Right lobe of liver (tissue), 6 donors: ENCODE results near the gene SLC16A8. TPM values are rescaled to one million over a fixed set of nuclear protein-coding genes. Genes with fewer than 3 reads are reported as not detected.
"Not testable (repeated sequence)": the region's sequence is repeated elsewhere in the genome, so short reads cannot be mapped to it uniquely, and the experiment has no call there.

Experiments
- ATAC-seq, 4 donors: fragments of 200-7000 bp; cut with Tn5 transposase; one replicate each; pipeline ENCODE4 v1.9.1; 2020; ENCODE audit warnings: mild to moderate bottlenecking in 4 of 4, moderate library complexity in 4 of 4
- DNase-seq, 3 donors: peaks; one replicate each; pipeline ENCODE4 v3.0.0-alpha.2; 2020
- H3K27ac ChIP-seq, 3 donors: fragments of 200-600 bp; one replicate each; pipeline ENCODE4 v1.8.0; 2022
- H3K27me3 ChIP-seq, 2 donors: fragments of 200-600 bp; one replicate each; pipeline ENCODE4 v1.8.0; 2022
- H3K36me3 ChIP-seq, 4 donors: fragments of 200-600 bp; sonication (generic) in 1 of 4; one replicate each; pipeline versions ENCODE4 v1.5.1 to v1.8.0; 2017 to 2022; ENCODE audit warnings: control low read depth in 1 of 4
- H3K4me1 ChIP-seq, 4 donors: fragments of 200-600 bp; sonication (generic) in 1 of 4; one replicate each; pipeline versions ENCODE4 v1.5.1 to v1.8.0; 2017 to 2022; ENCODE audit warnings: control low read depth in 1 of 4
- H3K4me3 ChIP-seq, 3 donors: fragments of 200-600 bp; one replicate each; pipeline ENCODE4 v1.8.0; 2022
- H3K9me3 ChIP-seq, 4 donors: fragments of 200-600 bp; sonication (generic) in 1 of 4; one replicate each; pipeline versions ENCODE4 v1.5.1 to v1.8.0; 2017 to 2022; ENCODE audit warnings: control low read depth in 1 of 4
- POLR2A ChIP-seq: fragments of 450-650 bp; IDR thresholded peaks from one replicate; pipeline ENCODE4 v1.6.1; 2017; ENCODE audit warnings: antibody characterized with exemption, mild to moderate bottlenecking
- WGBS: methylation state at CpG from one replicate; pipeline ENCODE4 v1.1.6; 2018; ENCODE audit warnings: low coverage, low lambda C conversion rate; ENCODE audit not compliant: insufficient coverage; ENCODE audit errors: missing lambda C conversion rate; 5-methylcytosine and 5-hydroxymethylcytosine counted together
- intact Hi-C, 2 donors: fragments of 100-400 bp; cut with DNase I; formaldehyde crosslinking; loops; one replicate each; pipeline versions ENCODE4 v1.11.2 to v1.14.1; 2022
- total RNA-seq, 6 experiments: library from RNA; depleted of rRNA in 2 of 6; stranded (reverse); fragments of >200 nt in 2 of 6; fragmentation: NEBNext Ultra II Directional in 3 of 6; extraction: Animal tissue kit (Norgen Biotek cat#: 25700) in 3 of 6; gene quantifications; one replicate each; pipeline versions ENCODE4 v1.1.0 to v1.2.4, GENCODE V29; 2016 to 2023
- TF ChIP-seq, protein P1 (sequence below), 4 donors: fragments of 200-600 bp in 3 of 4; fragments of 450-650 bp in 1 of 4; IDR thresholded peaks; one replicate each; pipeline versions ENCODE4 v1.5.1 to v1.8.0; 2016 to 2022; ENCODE audit warnings: antibody characterized with exemption in 4 of 4, mild to moderate bottlenecking in 2 of 4
- donor health status: DM: no; HTN: yes; CAD: no.
- donor health status: DM: no; HTN: no; CAD: no.
- donor health status: DM: no; HTN: no; CAD: no.
- donor health status: DM: no; HTN: yes; CAD: no.
- donor health status: DM: no; HTN: yes; CAD: no.

The SLC16A8 gene
- total RNA-seq, 6 experiments from 2014 or later = not detected

DNA sequence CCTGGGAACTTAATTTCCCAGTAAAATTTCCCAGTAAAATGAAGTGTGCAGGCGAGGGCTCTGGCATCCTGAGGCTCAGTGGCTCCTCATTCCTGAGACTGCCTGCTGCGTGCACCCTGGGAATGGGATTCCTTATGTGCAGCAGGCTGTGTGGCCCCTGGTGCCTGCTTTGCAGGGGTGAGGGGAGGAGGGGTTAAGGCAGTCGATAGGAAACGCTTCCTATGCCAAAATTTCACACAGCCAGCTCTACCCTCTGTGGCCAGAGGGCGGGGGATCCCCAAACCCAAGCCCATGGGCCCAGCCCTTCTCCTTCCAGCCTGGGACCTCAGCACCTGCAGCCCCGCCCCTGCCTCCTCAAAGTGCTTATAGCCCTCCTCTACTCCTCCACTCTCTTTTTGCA, 38.6 kb upstream of the SLC16A8 start:
- Histone ChIP-seq H3K4me3 (no peak overlapping the region), H3K27ac (no peak overlapping the region), H3K4me1 (no peaks in the 10 kb centered on the region), H3K9me3 (no peaks in the 10 kb centered on the region), H3K27me3 (no peaks in the 10 kb centered on the region), H3K36me3 (no peaks in the 10 kb centered on the region)
- ATAC-seq = no peak
- DNase-seq = no peak
- TF ChIP-seq, protein P1, sequence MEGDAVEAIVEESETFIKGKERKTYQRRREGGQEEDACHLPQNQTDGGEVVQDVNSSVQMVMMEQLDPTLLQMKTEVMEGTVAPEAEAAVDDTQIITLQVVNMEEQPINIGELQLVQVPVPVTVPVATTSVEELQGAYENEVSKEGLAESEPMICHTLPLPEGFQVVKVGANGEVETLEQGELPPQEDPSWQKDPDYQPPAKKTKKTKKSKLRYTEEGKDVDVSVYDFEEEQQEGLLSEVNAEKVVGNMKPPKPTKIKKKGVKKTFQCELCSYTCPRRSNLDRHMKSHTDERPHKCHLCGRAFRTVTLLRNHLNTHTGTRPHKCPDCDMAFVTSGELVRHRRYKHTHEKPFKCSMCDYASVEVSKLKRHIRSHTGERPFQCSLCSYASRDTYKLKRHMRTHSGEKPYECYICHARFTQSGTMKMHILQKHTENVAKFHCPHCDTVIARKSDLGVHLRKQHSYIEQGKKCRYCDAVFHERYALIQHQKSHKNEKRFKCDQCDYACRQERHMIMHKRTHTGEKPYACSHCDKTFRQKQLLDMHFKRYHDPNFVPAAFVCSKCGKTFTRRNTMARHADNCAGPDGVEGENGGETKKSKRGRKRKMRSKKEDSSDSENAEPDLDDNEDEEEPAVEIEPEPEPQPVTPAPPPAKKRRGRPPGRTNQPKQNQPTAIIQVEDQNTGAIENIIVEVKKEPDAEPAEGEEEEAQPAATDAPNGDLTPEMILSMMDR (IDR thresholded peaks at IDR 0.05) = no peak
- no peak for TF ChIP-seq POLR2A
- intact Hi-C loops = no loop called here
- no CpG with 5 or more reads among the region's 6 CpGs for WGBS

DNA sequence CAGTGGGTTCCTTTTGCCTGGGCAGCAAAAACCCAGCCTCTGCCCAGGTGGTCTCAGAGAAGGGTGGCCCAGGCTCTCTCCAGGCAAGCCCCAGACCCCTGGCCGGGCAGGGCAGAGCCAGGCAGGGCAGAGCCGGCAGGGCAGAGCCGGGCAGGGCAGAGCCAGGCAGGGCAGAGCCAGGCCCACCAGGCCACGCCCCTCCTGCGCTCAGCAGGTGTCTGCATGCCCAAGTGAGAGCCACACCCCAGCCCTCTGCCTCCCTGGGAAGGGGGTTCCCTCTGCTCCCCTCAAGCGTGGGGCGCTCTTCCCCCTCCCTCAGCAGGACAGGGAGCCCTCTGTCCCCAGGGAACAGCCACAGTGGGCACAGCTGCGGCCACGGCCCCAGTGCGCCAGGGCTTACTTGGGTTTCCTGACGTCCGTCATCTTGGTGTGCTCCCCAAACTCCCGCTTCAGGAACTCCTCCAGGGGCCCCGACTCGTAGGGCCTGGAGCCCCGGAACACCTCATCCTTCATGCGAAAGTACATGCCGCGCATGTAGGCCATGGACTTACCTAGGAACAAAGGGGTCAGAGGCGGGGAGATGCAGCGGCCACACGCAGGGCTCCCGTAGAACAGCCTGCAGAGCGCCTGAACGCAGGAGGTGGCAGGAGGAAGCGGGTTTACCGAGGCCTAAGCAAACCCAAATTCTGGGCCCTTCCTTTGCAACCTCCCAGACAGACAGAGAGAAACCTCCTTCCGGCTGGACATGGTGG, 36.6 kb upstream of the SLC16A8 start:
- TF ChIP-seq, protein P1 (IDR thresholded peaks at IDR 0.05) = no peak
- TF ChIP-seq POLR2A = no peak
- intact Hi-C loops = no loop called here
- Histone ChIP-seq H3K27ac (no peak overlapping the region), H3K9me3 (no peaks in the 10 kb centered on the region), H3K4me3 (no peak overlapping the region), H3K27me3 (no peaks in the 10 kb centered on the region), H3K4me1 (no peaks in the 10 kb centered on the region), H3K36me3 (no peaks in the 10 kb centered on the region)
- 85% methylated on average over 4 of the region's 28 CpGs for WGBS
- DNase-seq (peak in 1 of 3 donors; percentile 48), ATAC-seq (peak in 1 of 4 donors; percentile 22)

DNA sequence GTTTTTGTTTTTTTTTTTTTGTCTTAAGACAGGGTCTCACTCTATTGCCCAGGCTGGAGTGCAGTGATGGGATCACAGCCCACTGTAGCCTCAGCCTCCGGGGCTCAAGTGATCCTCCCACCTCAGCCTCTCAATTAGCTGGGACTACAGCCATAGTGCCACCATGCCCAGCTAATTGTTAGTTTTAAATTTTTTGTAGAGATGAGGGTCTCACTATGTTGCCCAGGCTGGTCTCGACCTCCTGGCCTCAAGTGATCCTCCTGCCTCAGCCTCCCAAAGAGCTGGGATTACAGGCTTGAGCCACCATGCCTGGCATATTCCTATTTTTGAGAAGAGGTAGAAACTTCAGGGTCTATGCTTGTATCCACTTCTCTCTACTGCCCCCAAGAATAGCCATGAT, 34.8 kb upstream of the SLC16A8 start:
- H3K9me3 ChIP-seq, H3K4me1 ChIP-seq, H3K36me3 ChIP-seq, H3K27ac ChIP-seq, H3K27me3 ChIP-seq, DNase-seq, ATAC-seq, intact Hi-C loops, H3K4me3 ChIP-seq: not testable (repeated sequence)
- WGBS = 100% methylated on average over 1 of the region's 2 CpGs

DNA sequence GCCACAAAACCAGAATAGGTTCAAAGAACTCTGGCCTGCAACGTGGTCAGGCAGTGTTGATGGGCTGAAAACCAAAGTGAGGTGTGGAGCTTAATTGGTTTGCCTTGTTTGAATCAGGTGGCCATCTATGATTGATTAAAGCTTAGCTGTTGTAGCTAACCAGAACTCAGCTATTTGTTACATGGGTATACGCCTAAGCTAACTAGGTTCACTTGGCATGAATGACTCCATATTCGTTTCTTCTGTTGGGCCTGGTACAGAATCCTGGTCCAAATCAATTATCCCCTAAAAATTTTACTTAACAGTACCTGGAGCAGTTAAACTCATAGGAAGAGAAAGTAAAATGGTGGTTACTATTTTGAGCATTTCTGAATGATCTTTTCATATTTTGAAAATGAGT, 34.2 kb upstream of the SLC16A8 start:
- intact Hi-C loops = no loop called here
- no peak overlapping the region for H3K27ac ChIP-seq
- no peaks in the 10 kb centered on the region for H3K27me3 ChIP-seq
- no peaks in the 10 kb centered on the region for H3K9me3 ChIP-seq
- DNase-seq = no peak
- no peak for TF ChIP-seq POLR2A
- TF ChIP-seq, protein P1 (IDR thresholded peaks at IDR 0.05) = no peak
- no peaks in the 10 kb centered on the region for H3K4me1 ChIP-seq
- 89% methylated on average over 3 of the region's 3 CpGs for WGBS
- ATAC-seq = no peak
- no peaks in the 10 kb centered on the region for H3K36me3 ChIP-seq
- H3K4me3 ChIP-seq = no peak overlapping the region

DNA sequence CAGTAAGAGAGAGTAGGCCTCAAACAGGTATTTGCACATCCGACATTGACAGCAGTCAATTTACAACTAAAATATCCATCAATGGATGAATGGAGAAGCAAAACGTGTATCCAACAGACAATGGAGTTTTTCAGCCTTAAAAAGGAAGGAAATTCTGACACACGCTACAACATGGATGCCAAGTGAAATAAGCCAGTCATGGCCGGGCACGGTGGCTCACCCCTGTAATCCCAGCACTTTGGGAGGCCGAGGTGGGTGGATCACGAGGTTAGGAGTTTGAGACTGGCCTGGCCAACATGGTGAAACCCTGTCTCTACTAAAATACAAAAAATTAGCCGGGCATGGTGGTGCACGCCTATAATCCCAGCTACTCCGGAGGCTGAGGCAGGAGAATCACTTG, 33.6 kb upstream of the SLC16A8 start:
- H3K36me3 ChIP-seq, H3K4me1 ChIP-seq, H3K27ac ChIP-seq, intact Hi-C loops, H3K9me3 ChIP-seq, DNase-seq, ATAC-seq, H3K4me3 ChIP-seq, H3K27me3 ChIP-seq: not testable (repeated sequence)
- WGBS = 97% methylated on average over 9 of the region's 10 CpGs
